GM19025 (cell line): Measurements from ENCODE around the gene FYB1.

Source experiments
- ATAC-seq: cut with Tn5 transposase; IDR thresholded peaks from one replicate; pipeline ENCODE4 v1.9.1; 2021; ENCODE audit warnings: mild to moderate bottlenecking, low read depth, moderate library complexity; ENCODE audit not compliant: unreplicated experiment

FYB1 gene

DNA sequence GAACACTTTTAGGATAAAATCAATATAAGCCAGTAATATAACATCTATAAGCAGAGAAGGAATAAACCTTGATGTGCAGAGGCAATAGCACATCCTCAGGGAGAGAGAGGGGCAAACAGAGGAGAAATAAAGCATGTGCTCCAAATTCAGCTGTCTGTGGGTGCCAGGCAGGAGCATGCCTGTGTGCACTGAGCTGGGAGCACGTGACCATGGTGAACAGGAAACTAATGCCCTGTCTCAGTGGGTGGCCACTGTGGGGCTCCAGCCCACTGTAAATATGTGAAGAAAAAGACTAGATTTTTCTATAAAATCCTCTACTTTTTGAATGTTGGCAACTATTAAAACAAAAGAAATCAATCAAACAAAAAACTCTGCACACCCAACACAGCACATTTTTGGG lies 55.3 kb downstream of the FYB1 start:
- ATAC-seq = no peak

DNA sequence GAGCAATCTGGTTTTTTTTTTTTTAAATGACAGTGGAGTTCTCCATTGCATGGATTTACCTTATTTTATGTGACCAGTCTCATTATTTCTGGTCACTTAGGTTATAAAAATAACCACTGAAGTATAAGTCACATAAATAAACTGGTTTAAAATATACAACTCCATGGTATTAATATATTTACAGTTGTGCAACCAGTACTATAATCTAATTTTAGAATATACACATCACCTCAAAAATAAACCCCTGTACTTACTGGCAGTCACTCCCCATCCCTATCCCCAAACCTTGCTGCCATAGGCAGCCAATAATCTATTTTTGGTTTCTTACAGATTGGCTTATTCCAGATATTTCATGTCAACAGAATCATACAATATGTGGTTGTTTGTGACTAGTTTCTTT lies 57.8 kb downstream of the FYB1 start:
- no peak for ATAC-seq

DNA sequence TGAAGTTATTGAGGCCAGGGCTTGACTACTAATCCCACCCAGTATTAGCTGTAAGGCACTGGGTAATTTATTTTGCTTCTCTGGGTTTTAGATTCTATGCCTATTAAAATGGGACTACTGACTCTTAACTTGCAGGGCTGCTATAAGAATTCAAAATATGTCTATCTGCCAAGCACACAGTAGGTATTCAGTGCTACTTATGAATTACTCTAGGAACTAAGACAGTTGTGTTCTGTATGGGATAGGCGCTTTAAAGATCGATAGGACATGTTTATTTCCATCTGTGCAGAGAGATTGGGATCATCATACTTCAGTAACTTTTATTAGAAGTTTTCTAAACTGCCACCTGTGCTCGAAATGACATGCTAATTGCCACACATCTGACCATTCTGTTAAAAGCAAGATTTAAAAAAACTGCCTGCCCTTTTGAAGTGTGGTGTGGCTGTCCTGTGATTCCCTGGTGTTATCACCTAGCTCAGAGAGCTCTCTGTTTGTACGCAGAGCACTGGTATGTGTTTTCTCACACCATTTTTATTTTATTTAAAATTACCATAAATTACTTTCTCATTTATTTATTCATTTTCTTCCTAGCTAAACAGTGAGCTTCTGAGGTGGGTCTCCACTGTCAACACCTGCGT lies 58.7 kb downstream of the FYB1 start:
- no peak for ATAC-seq

DNA sequence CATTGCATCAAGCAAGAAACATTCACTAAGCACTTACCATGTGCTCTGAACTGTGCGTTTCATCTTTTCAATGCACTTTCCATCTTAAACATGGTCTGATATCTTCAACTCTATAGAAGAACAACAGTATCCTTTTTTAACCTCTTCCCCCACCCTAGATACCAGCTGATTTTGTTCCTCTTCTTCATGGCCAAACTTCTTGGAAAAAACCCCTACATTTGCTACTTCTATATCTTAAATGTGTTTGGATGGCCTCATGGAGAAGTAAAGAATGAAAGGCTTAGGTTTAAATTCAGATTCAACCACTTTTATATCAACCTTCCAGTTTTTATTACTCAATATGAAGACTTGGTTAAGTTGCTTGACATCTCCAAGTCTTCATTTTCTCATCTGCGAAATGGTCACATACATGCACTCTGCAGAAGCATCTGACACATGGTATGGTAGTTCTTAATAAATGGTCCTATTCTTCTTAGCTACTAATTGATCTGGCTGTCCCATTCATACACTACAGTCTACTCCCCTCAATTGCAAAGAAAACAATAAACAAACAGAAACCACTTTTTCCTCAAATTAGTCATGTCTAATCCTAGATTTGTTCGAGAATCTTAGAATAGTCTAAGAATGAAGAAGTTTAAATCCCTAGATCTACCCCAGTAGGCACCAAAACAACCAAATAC lies 59.4 kb downstream of the FYB1 start:
- ATAC-seq = no peak

DNA sequence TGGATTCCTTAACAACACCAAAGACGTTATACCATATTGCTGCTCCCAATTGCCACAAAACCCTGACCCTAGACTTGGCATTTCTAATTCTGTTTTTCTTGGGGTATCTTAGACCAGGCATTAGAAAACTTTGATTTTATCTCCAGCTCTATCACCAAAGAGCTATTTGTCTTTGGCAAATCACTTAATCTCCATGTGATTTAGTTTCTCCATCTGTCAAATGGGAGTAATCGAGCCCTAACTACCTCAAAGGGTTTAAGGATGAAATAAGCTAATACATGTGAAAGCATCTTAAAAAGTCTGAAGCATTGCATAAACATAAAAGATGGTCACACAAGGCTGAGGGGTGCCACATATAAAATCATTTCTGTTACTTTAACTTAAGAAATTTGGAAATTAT lies 60.6 kb downstream of the FYB1 start:
- ATAC-seq = no peak

DNA sequence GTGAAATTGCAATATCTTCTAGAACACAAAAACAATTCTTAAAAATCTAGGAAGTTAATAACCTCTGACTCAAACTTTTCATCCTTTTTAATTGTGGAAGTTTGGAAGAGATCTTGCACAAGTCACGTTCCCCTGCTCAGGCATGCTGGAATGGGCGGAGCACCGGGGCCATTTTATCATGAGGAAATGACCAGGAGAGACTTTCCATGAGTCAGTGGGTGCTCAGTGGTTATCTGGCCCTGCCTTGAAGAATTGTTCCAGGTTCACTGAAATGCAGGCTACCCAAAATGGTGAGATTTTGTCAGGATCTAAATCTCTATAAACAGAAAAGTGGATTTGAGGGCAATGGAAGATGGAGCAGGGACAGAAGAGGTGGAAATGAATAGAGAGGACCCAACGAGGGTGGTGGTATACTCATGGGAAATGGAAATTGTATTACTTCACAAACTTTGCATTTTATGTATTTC lies 61.2 kb downstream of the FYB1 start:
- ATAC-seq = no peak

DNA sequence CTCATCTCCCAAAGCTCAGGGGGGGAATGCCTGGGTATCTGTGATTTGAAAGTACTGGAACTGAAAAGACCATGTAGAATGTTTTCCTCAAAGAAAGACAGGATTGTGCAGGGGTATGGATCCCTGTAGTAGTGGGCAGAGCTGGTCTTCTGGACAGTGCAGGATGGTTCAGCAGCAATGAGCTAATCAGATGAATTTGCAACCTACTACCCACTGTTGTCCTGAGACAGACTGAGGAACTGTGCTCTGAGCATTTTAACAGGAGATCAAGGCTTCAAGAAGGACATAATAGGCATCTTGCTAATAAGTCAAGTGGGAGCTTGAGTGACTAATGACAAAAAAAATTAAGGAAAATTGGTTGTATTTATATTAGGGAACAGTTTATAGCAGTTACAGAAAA lies 61.7 kb downstream of the FYB1 start:
- no peak for ATAC-seq

DNA sequence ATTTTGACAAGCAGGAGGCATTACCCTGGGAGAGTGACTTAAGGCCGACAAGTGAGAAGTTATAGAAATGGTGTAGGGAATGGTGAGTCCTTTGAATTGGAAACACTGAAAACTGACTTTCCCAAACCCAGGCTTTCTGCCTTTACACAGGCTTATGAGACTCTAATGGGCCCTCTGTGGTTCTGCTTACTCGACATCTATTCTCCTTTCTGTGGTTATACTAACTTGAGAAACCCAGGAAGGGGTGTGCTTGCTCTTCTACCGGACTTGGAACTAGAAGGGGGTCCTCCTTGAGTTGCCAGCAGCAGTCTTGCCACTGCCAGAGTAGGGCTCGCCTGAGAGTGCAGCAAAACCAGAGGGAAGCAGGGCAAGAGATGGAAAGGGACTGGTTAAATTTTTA lies 63.3 kb downstream of the FYB1 start:
- no peak for ATAC-seq

DNA sequence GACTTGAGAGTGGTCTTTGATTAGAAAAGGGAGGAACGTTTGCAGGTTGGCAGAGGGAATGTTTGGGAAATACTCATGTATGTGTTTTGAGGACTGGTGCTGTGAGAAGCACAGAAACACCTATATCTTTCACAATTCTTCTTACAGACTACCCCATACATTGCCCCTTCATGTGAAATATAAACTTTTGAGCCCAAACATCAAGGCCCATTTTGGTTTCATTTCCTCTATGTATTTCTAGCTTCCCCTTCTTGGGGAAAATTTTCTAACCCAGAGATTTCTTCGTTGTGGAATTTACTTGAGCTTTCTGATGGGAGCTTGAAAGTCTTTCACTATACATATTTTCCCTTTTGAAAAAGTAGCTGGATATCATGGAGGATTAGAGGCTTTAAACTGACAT lies 67.6 kb downstream of the FYB1 start:
- no peak for ATAC-seq

DNA sequence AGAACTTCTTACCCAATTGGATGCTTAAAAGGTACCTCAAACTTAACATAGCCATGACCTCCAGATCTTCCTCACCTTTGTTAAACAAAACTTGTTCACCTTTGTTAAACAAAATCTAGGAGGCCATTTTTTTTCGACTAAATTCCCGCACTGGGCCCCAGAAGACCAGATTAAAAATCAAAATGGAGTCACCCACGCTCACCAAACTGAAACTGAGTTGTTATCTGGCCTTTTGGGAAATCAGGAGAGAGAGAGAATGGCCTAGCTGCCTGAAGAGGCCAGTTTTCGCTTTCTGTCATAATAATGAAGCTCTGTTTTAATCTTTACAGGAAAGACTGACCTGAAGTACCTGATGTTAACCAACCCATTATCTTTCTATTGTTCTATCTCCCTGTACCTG lies 69.4 kb downstream of the FYB1 start:
- no peak for ATAC-seq

DNA sequence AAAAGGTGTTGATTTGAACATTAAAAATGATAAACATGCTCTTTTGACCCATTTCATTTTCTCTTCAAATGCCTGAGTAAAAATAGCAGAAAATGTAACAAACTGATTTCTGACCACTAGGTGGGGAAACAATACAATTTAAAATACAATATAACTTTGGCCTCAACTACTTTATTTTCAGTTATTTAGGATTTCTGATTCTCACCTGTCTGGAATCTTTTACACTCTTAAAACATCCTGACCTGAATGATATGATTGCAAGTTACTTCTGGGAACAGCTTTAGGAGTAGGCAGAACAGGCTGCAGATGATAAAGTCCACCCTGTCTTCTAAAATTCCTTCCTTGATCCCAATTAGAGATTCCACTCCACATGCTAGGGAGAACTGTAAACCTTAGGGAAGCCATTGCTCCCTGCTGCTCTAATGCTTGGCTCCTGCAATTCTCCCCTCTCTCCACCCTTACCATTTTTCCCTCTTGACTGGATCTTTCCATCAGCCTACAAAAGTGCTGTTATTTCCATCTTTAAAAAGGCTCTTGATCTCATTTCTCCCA lies 70.3 kb downstream of the FYB1 start:
- no peak for ATAC-seq

DNA sequence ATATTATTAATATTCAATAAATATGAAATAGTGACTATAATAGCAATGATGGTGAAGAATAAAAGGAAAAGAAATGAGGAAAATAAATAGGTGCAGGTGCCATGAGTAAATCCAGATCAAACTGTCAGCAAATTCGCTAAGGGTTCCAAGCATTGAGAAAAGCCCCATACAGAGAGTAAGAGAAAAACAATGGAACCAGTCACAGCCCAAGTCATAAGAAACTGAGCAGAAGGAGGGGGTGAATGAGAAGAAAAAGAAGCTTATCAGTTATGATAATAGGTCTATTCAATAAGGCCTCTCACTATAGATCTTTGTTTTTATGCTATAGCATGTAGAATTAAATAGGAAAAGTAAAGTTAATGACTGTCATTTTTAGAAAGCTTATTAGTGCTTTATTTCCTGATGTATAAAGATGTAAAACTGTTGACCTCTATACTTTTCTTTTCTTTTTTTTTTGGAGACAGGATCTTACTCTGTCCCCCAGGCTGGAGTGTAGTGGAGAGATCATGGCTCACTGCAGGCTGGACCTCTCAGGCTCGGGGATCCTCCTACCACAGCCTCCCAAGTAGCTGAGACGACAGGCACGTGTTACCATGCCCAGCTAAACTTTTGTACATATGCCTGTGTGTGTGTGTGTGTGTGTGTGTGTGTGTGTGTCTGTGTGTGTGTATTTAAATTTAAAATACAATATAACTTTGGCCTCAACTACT lies 72.4 kb downstream of the FYB1 start:
- no peak for ATAC-seq

DNA sequence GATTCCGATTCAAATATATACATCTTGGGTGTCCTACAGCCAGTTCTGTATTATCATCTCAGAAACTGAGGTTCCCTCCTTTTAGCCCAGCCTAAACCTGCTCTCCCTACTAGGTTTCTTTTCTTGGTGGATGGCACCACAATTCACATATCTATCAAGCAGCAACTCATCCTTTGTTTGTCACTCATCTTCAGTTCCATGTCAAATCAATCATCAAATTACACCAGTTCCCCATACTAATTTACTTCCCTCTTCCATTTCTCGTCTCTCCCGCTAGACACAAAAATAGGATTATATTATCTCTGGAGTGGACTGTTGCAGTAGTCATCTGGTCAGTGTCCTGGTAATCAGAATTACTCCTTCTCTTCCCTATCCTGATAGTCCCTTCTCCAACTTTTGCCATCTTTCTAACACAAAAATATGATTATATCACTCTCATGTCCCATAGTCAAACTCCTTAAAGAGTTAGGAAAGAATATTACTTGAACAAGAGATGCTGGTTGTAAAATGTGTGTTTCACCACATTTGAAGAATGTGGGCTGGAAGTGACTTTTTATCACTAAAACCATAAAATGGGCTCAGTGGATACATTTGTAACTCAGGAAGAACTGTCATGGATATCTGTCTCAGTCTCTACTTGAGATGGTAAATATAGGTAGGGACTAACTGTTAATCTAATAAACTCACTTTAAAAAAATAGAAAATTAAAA lies 76.1 kb downstream of the FYB1 start:
- ATAC-seq = no peak

DNA sequence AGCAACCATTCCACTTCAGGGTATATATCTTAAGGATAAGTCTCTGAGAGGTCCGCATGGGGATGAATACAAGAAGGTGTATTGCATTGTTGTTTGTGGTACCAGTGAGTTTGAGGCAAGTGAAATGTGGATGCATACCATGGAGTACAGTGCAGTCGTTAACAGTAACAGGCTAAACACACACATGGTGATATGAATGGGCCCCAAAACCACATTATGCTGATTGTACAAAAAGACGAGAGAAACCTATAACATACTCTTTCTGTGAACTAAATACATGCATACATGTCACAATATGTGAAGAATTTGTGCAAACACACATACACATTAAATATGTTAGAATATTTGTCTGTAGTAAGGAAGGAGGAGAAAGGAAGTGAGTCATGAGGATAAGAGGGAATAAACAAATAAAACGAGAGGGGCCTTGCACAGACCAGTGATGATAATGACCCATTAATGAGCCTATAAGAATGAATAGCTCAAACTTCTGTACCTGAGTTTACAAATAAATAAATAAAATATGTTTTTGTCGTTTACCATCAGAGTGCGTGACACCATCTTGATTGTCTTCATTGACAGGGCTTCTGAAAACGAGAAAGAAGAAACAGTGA lies 78.7 kb downstream of the FYB1 start:
- ATAC-seq = no peak

DNA sequence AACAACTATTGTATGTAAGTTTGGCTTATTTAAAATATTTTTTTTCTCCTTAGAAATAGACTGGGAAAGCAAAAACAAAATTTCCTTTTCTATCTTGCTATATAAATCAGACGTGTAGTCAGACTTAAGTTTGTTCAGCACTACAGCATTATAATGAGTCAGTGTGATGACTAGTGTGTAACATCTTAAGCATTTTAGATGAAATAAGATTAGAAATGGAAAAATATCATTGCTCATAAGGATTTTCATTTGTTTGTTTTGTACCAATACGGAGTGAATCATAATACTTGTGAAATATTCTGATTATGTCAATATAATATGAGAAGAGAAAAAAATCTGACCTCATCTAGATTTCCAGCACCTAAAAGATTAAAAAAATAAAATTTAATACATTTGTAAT lies 80.5 kb downstream of the FYB1 start:
- ATAC-seq = no peak

DNA sequence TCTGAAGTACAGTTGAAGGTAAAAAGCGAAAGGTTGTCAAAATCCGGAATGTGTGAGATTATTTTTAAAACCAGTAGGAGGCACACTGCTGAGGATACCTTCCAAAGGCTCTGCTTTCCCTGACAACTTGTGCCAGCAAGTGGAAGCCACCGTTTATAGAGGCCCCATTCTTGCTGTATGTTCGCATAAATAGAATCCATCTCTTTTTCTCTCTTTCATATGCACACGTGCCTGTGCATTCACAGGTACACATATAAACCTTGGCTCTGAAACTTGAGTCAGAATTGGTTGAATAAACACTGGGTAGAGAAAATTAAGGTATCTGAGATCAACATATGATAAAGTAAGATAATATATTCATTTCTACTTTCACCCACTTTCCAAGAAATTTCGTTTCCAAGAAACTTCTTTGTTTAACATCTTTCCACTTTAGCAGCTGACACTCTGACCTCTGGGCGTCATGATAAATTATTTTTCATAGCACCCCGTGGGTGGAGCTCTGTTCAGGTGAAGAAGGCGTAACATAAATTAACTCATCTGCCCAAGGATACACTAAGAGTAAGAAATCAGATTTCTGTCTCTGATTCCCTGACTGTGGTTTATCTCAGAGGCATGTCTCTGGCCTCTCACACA lies 81.4 kb downstream of the FYB1 start:
- no peak for ATAC-seq

DNA sequence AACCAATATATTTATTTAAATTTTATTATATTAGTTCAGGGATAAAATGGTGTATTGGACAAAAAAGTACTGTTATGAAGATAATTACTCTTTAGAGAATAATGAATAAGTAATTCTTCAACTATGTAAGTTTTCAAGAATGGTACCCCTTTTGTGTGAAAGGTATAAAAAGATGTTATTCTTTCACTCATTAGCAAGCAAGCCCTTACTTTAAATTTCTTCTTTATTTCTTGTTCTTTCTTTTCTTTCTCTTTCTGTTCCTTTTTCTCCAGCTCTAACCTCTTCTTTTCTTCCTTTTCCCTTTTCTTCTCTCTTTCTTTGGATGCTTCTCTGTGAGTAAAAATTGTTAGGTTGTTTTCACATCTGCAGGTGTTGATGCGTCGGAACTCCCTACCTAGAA lies 82.0 kb downstream of the FYB1 start:
- no peak for ATAC-seq

DNA sequence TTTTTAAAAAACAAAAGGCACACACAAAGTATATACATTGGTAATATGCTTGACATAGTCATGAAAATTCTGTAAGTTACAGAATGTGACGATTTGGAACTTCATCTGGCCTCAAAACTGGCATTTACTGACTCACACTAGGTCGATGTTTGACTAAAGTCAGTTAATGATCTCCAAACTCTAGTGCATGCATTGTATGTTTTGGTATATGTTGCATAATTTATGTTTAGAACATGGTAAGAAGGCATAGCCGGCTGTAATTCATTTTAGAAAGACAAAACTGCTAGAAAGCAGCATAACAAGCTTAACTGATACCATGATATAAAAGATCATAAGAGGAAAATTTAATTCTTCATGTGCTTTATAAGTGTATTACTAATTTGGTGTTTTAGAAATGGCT lies 86.6 kb downstream of the FYB1 start:
- ATAC-seq = no peak

DNA sequence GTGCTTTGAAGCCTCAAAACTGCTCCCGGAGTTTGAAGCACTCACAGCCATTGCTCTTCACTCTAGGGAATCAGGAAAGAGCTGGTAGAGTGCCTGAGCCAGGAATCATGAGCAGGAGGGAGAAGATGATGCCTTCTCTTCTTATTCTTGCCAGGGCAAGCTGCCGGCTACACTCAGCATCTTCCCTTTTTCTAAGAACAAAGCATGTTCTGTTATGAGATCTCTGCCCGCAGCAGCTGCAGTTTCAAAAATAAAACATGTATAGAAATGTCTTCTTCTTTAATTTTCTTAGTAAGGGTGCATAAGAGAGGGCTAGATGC lies 87.3 kb downstream of the FYB1 start:
- ATAC-seq = no peak
